Measurements from ENCODE around the gene SKI. TPM values are rescaled to one million over a fixed set of nuclear protein-coding genes. Genes with fewer than 3 reads are reported as not detected.

SKI gene
- total and polyA plus RNA-seq, 2 of the 8 experiments (the other 6 are each of a cell fraction or from before 2014, with no cell fraction given), result 8.3 to 87.6 TPM

- H3K14ac ChIP-seq (ENCODE audit: insufficient read length), result no peak overlapping the region
- no peaks in the 10 kb centered on the region for H3K79me2 ChIP-seq (ENCODE audit: control insufficient read depth in 1 of 2, insufficient read depth in 2 of 2, low read length in 2 of 2)
- ChIA-PET CTCF (ENCODE audit: partially characterized antibody) (interaction anchor here (1.0 to 2.0 kb wide), 6 partner anchors 9 to 148 kb away, joined by 3 to 6 read pairs (median 4); no protein-coding TSS in a partner anchor), POLR2A (ENCODE audit: partially characterized antibody) (interaction anchor here (0.8 to 1.1 kb wide), 4 partner anchors 9 to 115 kb away, joined by 3 read pairs; no protein-coding TSS in a partner anchor)
- H3K23ac ChIP-seq (ENCODE audit: insufficient read length), result no peak overlapping the region
- H3K79me1 ChIP-seq (ENCODE audit: low read depth, low read length), result no peaks in the 10 kb centered on the region
- H3K4me1 ChIP-seq (replicated peaks in 1 of 4; ENCODE audit: control insufficient read depth in 3 of 4, insufficient read depth in 4 of 4, low read length in 3 of 4), result peaks cover 0 to 9% (median 5%) of the 10 kb centered on the region in 4 experiments; a peak in 5 of 7 replicates
- H2BK20ac ChIP-seq (ENCODE audit: low read length), result no peak overlapping the region
- no peaks in the 10 kb centered on the region; a peak in 1 of 7 replicates for H3K27me3 ChIP-seq (replicated peaks in 1 of 4; ENCODE audit: control insufficient read depth in 3 of 4, extremely low read depth in 1 of 4, insufficient read depth in 3 of 4, low read length in 3 of 4)
- H2AK5ac ChIP-seq (ENCODE audit: low read depth, low read length), result 0 out of 2 replicates have a peak overlapping the region, but pooled peaks have one; percentile 33
- DNase-seq (ENCODE audit: low read depth in 1 of 2, low spot score in 2 of 2), result no peak
- H3K27ac ChIP-seq (ENCODE audit: low read depth, low read length), result no peak overlapping the region
- no peak overlapping the region for H3K4ac ChIP-seq (replicated peaks; ENCODE audit: insufficient read length, low read depth, low read length)
- H3K56ac ChIP-seq (replicated peaks; ENCODE audit: insufficient read length, low read depth, low read length), result no peak overlapping the region
- H3K4me3 ChIP-seq (ENCODE audit: extremely low read depth in 1 of 4, insufficient read depth in 2 of 4, low read depth in 3 of 4, low read length in 4 of 4), result no peak overlapping the region
- no peak overlapping the region for H3K9ac ChIP-seq (replicated peaks in 1 of 4; ENCODE audit: extremely low read depth in 1 of 4, low read depth in 3 of 4, low read length in 3 of 4)
- H3K9me3 ChIP-seq (ENCODE audit: insufficient read depth in 2 of 2, low read depth in 1 of 2, low read length in 1 of 2), result no peaks in the 10 kb centered on the region
- H2BK15ac ChIP-seq (ENCODE audit: low read length), result 0 out of 2 replicates have a peak overlapping the region, but pooled peaks have one; percentile 29
- H2BK12ac ChIP-seq (ENCODE audit: low read depth, low read length), result 0 out of 2 replicates have a peak overlapping the region, but pooled peaks have one; percentile 9
- H4K5ac ChIP-seq (ENCODE audit: insufficient read length, low read depth, low read length), result no peak overlapping the region
- H3K23me2 ChIP-seq (ENCODE audit: low read depth, low read length), result no peaks in the 10 kb centered on the region; the same call in 1 of the 2 replicates
- no peak overlapping the region for H2BK5ac ChIP-seq (ENCODE audit: low read depth, low read length)
- peak overlapping the region; percentile 83 for H4K8ac ChIP-seq (ENCODE audit: extremely low read depth, insufficient read depth, low read length)
- no peak overlapping the region for H2AFZ ChIP-seq (ENCODE audit: low read length)
- H3K36me3 ChIP-seq (ENCODE audit: control insufficient read depth in 2 of 4, insufficient read depth in 4 of 4, low read length in 3 of 4), result no peaks in the 10 kb centered on the region
- H3K4me2 ChIP-seq (ENCODE audit: insufficient read depth in 1 of 2, low read depth in 2 of 2, low read length in 2 of 2), result no peak overlapping the region
- no peak overlapping the region for H3K18ac ChIP-seq (ENCODE audit: extremely low read depth, low read length)
- no peak for FAIRE-seq
- H4K91ac ChIP-seq (replicated peaks; ENCODE audit: insufficient read length, low read length), result no peak overlapping the region
- WGBS, 2 experiments (ENCODE audit: extremely low coverage in 1 of 2, insufficient coverage in 1 of 2, insufficient read length in 1 of 2, insufficient replicate concordance in 2 of 2, low coverage in 1 of 2, low lambda C conversion rate in 2 of 2, missing lambda C conversion rate in 1 of 2), result 91% methylated on average over 37 of the region's 41 CpGs; no CpG with 5 or more reads in 1 of the 2 experiments
- H2BK120ac ChIP-seq (replicated peaks; ENCODE audit: low read depth, low read length), result no peak overlapping the region
- no peaks in the 10 kb centered on the region for H4K20me1 ChIP-seq (replicated peaks in 1 of 2; ENCODE audit: control insufficient read depth in 1 of 2, insufficient read depth in 2 of 2, low read length in 2 of 2)
- TF ChIP-seq YY1 (IDR thresholded peaks at IDR 0.05; ENCODE audit: low read depth, low read length) (no peak), MAX (IDR thresholded peaks at IDR 0.05) (no peak), BRCA1 (IDR thresholded peaks at IDR 0.05; ENCODE audit: low read depth, low read length) (no peak), BACH1 (IDR thresholded peaks at IDR 0.05; ENCODE audit: low read length) (no peak), KDM4A (IDR thresholded peaks at IDR 0.05; ENCODE audit: low read depth, low read length, severe bottlenecking) (no peak), EGR1 (IDR thresholded peaks at IDR 0.05; ENCODE audit: borderline replicate concordance, low read depth, low read length) (no peak), USF2 (IDR thresholded peaks at IDR 0.05; ENCODE audit: low read length) (no peak), MAFK (IDR thresholded peaks at IDR 0.05; ENCODE audit: low read depth, low read length) (no peak), SP2 (IDR thresholded peaks at IDR 0.05; ENCODE audit: low read length) (no peak), RFX5 (IDR thresholded peaks at IDR 0.05; ENCODE audit: borderline replicate concordance, low read depth, low read length) (no peak), TCF12 (IDR thresholded peaks at IDR 0.05; ENCODE audit: low read depth, low read length) (no peak), ASH2L (IDR thresholded peaks at IDR 0.05; ENCODE audit: low read length) (no peak), JUND (IDR thresholded peaks at IDR 0.05; ENCODE audit: low read length) (no peak)
Observed at GRCh38 chr1:2322581-2323211, 94.6 kb downstream of the SKI start.

Data from H1 (cell line).